ENCODE measurements around the gene LRRC42. TPM values are rescaled to one million over a fixed set of nuclear protein-coding genes. Genes with fewer than 3 reads are reported as not detected.
"Not testable (repeated sequence)": the region's sequence is repeated elsewhere in the genome, so short reads cannot be mapped to it uniquely, and the experiment has no call there.

The LRRC42 gene
- total RNA-seq, 8 experiments from 2014 or later: 18.0 to 39.8 (median 25.1) TPM

GRCh38 chr1:53984726-53985125 is 38.6 kb downstream of the LRRC42 start:
- H3K4me3 ChIP-seq: no peak overlapping the region
- peaks cover 10 to 13% of the 10 kb centered on the region in 2 donors for H3K4me1 ChIP-seq (replicated peaks in 1 of 2)
- ATAC-seq (replicated peaks in 6 of 8): peak in 3 of 8 experiments; percentile 32 to 53 (median 48)
- no peak overlapping the region for H3K27ac ChIP-seq
- in situ Hi-C loops (cut with MboI; ENCODE audit: low pct_unique_long_range_greater_than_20kb in 2 of 9, low sequenced_read_pairs in 9 of 9, unreplicated experiment in 9 of 9): no loop called here

- WGBS, 10 experiments: 62 to 100% (median 92%) methylated on average over 1 to 3 of the region's 3 CpGs; no CpG with 5 or more reads in 1 of the 10 experiments
- H3K27ac ChIP-seq: no peak overlapping the region
- peaks cover 10 to 13% of the 10 kb centered on the region in 2 donors for H3K4me1 ChIP-seq (replicated peaks in 1 of 2)
- H3K4me3 ChIP-seq: no peak overlapping the region
- ATAC-seq (replicated peaks in 6 of 8): no peak
- in situ Hi-C loops (cut with MboI; ENCODE audit: low pct_unique_long_range_greater_than_20kb in 2 of 9, low sequenced_read_pairs in 9 of 9, unreplicated experiment in 9 of 9): no loop called here
Observed at GRCh38 chr1:53986458-53986857, 40.3 kb downstream of the LRRC42 start.

- Histone ChIP-seq H3K4me3 (no peak overlapping the region), H3K27ac (no peak overlapping the region), H3K4me1 (replicated peaks in 1 of 2) (peaks cover 4% of the 10 kb centered on the region in 2 donors)
- in situ Hi-C loops (cut with MboI; ENCODE audit: low pct_unique_long_range_greater_than_20kb in 2 of 9, low sequenced_read_pairs in 9 of 9, unreplicated experiment in 9 of 9): no loop called here
- peak in 6 of 8 experiments; percentile 14 to 96 (median 82) for ATAC-seq (replicated peaks in 6 of 8)
- WGBS, 10 experiments: 67 to 95% (median 75%) methylated on average over 1 to 2 of the region's 2 CpGs; no CpG with 5 or more reads in 1 of the 10 experiments
Observed at GRCh38 chr1:53987880-53988279, 41.7 kb downstream of the LRRC42 start.

- Histone ChIP-seq H3K27ac (no peak overlapping the region), H3K4me3 (no peak overlapping the region), H3K4me1 (replicated peaks in 1 of 2) (peaks cover 4% of the 10 kb centered on the region in 2 donors)
- peak in 6 of 8 experiments; percentile 33 to 98 (median 86) for ATAC-seq (replicated peaks in 6 of 8)
- 0 to 60% (median 33%) methylated on average over 1 to 2 of the region's 4 CpGs; no CpG with 5 or more reads in 5 of the 10 experiments for WGBS, 10 experiments
- in situ Hi-C loops (cut with MboI; ENCODE audit: low pct_unique_long_range_greater_than_20kb in 2 of 9, low sequenced_read_pairs in 9 of 9, unreplicated experiment in 9 of 9): no loop called here
Observed at GRCh38 chr1:53992085-53992874, 46.1 kb downstream of the LRRC42 start.

- H3K4me1 ChIP-seq (replicated peaks in 1 of 2); H3K27ac ChIP-seq; in situ Hi-C loops (cut with MboI; ENCODE audit: low pct_unique_long_range_greater_than_20kb in 2 of 9, low sequenced_read_pairs in 9 of 9, unreplicated experiment in 9 of 9); ATAC-seq (replicated peaks in 6 of 8); H3K4me3 ChIP-seq: not testable (repeated sequence)
- WGBS, 10 experiments: 28 to 93% (median 59%) methylated on average over 1 to 2 of the region's 2 CpGs
Observed at GRCh38 chr1:53994516-53994915, 48.4 kb downstream of the LRRC42 start.

GRCh38 chr1:53995683-53996082 is 49.5 kb downstream of the LRRC42 start:
- Histone ChIP-seq H3K27ac (no peak overlapping the region), H3K4me1 (replicated peaks in 1 of 2) (no peaks in the 10 kb centered on the region), H3K4me3 (no peak overlapping the region)
- WGBS, 10 experiments: 60 to 100% (median 80%) methylated on average over 1 of the region's 1 CpG; no CpG with 5 or more reads in 1 of the 10 experiments
- in situ Hi-C loops (cut with MboI; ENCODE audit: low pct_unique_long_range_greater_than_20kb in 2 of 9, low sequenced_read_pairs in 9 of 9, unreplicated experiment in 9 of 9): no loop called here
- ATAC-seq (replicated peaks in 6 of 8): no peak

- ATAC-seq (replicated peaks in 6 of 8): no peak
- Histone ChIP-seq H3K4me3 (no peak overlapping the region), H3K27ac (no peak overlapping the region), H3K4me1 (replicated peaks in 1 of 2) (peaks cover 0 to 4% of the 10 kb centered on the region in 2 donors)
- in situ Hi-C loops (cut with MboI; ENCODE audit: low pct_unique_long_range_greater_than_20kb in 2 of 9, low sequenced_read_pairs in 9 of 9, unreplicated experiment in 9 of 9): no loop called here
- WGBS, 10 experiments: 33 to 100% (median 86%) methylated on average over 1 of the region's 1 CpG; no CpG with 5 or more reads in 3 of the 10 experiments
Observed at GRCh38 chr1:53998223-53998622, 52.1 kb downstream of the LRRC42 start.

- Histone ChIP-seq H3K4me3 (no peak overlapping the region), H3K27ac (no peak overlapping the region), H3K4me1 (replicated peaks in 1 of 2) (peaks cover 0 to 4% of the 10 kb centered on the region in 2 donors)
- no peak for ATAC-seq (replicated peaks in 6 of 8)
- in situ Hi-C loops (cut with MboI; ENCODE audit: low pct_unique_long_range_greater_than_20kb in 2 of 9, low sequenced_read_pairs in 9 of 9, unreplicated experiment in 9 of 9): no loop called here
Observed at GRCh38 chr1:53999920-54000319, 53.8 kb downstream of the LRRC42 start.

- peak in 1 of 8 experiments; percentile 82 for ATAC-seq (replicated peaks in 6 of 8)
- peaks cover 0 to 4% of the 10 kb centered on the region in 2 donors for H3K4me1 ChIP-seq (replicated peaks in 1 of 2)
- H3K4me3 ChIP-seq: no peak overlapping the region
- no peak overlapping the region for H3K27ac ChIP-seq
- in situ Hi-C loops (cut with MboI; ENCODE audit: low pct_unique_long_range_greater_than_20kb in 2 of 9, low sequenced_read_pairs in 9 of 9, unreplicated experiment in 9 of 9): no loop called here
- WGBS, 10 experiments: 0 to 82% (median 54%) methylated on average over 1 to 3 of the region's 3 CpGs; no CpG with 5 or more reads in 3 of the 10 experiments
Observed at GRCh38 chr1:54001591-54001990, 55.4 kb downstream of the LRRC42 start.

- no peak for ATAC-seq (replicated peaks in 6 of 8)
- H3K4me3 ChIP-seq: no peak overlapping the region
- H3K4me1 ChIP-seq (replicated peaks in 1 of 2): peaks cover 0 to 4% of the 10 kb centered on the region in 2 donors
- WGBS, 10 experiments: 0 to 86% (median 64%) methylated on average over 1 to 9 of the region's 9 CpGs; no CpG with 5 or more reads in 1 of the 10 experiments
- H3K27ac ChIP-seq: no peak overlapping the region
- in situ Hi-C loops (cut with MboI; ENCODE audit: low pct_unique_long_range_greater_than_20kb in 2 of 9, low sequenced_read_pairs in 9 of 9, unreplicated experiment in 9 of 9): no loop called here
Observed at GRCh38 chr1:54002544-54003248, 56.5 kb downstream of the LRRC42 start.

- Histone ChIP-seq H3K4me1 (replicated peaks in 1 of 2) (peaks cover 0 to 4% of the 10 kb centered on the region in 2 donors), H3K4me3 (no peak overlapping the region), H3K27ac (no peak overlapping the region)
- no peak for ATAC-seq (replicated peaks in 6 of 8)
- WGBS, 10 experiments: 80 to 100% (median 88%) methylated on average over 2 to 12 of the region's 12 CpGs; no CpG with 5 or more reads in 2 of the 10 experiments
- in situ Hi-C loops (cut with MboI; ENCODE audit: low pct_unique_long_range_greater_than_20kb in 2 of 9, low sequenced_read_pairs in 9 of 9, unreplicated experiment in 9 of 9): no loop called here
Observed at GRCh38 chr1:54003249-54003646, 57.1 kb downstream of the LRRC42 start.

GRCh38 chr1:54003750-54004480 is 57.8 kb downstream of the LRRC42 start:
- in situ Hi-C loops (cut with MboI; ENCODE audit: low pct_unique_long_range_greater_than_20kb in 2 of 9, low sequenced_read_pairs in 9 of 9, unreplicated experiment in 9 of 9); ATAC-seq (replicated peaks in 6 of 8); H3K4me1 ChIP-seq (replicated peaks in 1 of 2); H3K27ac ChIP-seq; H3K4me3 ChIP-seq: not testable (repeated sequence)
- WGBS, 10 experiments: 93% methylated on average over 13 of the region's 19 CpGs; no CpG with 5 or more reads in 9 of the 10 experiments

All from motor neuron (in vitro differentiated cells).